ENCODE data around the gene WNT3A.

The WNT3A gene

DNA sequence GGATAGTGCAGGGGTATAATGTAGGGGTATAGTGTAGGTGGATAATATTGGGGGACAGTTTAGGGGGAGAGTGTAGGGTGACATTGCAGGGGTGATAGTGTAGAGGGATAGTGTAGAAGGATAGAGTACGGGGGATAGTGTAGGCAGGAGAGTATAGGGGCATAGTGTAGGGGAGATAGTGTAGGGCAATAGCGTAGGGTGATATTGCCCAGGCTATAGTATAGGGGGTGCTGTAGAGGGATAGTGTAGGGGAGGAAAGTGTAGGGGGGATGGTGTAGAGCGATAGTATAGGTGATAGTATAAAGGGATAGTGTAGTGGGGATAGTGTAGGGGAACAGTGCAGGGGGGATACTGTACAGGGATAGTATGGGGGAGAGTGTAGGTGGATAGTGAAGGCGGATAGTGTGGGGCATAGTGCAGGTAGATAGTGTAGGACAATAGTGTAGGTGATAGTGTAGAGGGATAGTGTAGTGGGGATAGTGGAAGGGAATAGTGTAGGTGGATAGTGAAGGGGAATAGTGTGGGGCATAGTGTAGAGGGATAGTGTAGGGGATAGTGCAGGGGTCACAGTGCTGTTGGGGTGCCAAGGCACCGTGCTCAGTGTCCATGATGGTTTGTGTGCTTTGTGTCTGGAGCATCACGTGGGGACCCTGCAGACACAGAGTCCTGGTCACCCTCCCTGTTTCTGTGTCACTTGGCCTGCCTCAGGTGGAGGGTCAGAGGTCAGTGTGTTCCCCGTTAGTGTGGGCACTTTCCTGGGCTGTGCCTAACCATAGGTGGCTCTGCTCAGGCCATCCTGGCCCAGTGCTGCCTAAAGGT lies 65.2 kb downstream of the WNT3A start:
- peaks cover 99% of the 10 kb centered on the region for H3K27me3 ChIP-seq (ENCODE audit: insufficient read depth, low read length)
- H3K4me1 ChIP-seq (ENCODE audit: insufficient read depth, low read length): no peaks in the 10 kb centered on the region

DNA sequence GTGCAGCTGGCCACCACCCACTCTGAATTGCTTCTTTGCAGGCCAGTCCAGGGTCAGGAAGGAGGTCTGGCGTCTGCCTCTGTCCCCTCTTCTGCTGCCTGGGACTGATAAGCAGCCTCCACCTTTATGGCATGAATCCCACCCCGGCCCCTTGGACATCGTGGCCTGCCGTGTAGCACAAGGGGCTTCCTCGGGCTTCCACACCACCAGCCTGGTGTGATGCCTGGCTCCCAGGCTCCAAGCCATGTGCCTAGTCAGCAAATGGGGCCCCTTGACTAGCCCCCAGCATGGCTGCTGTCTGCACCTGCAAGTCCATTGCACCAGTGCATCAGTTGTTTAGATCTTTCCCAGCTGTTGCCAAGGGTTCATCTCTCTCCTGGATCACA lies 65.9 kb downstream of the WNT3A start:
- Histone ChIP-seq H3K9me3 (ENCODE audit: insufficient read depth, low read depth, low read length) (no peaks in the 10 kb centered on the region), H3K4me1 (ENCODE audit: insufficient read depth, low read length) (no peaks in the 10 kb centered on the region), H3K27ac (ENCODE audit: low read depth, low read length) (no peak overlapping the region), H3K27me3 (ENCODE audit: insufficient read depth, low read length) (peaks cover 99% of the 10 kb centered on the region), H3K4me3 (ENCODE audit: low read length) (no peak overlapping the region), H3K9ac (ENCODE audit: low read depth, low read length) (no peak overlapping the region), H3K36me3 (ENCODE audit: insufficient read depth, low read length) (no peaks in the 10 kb centered on the region)
- WGBS: 84% methylated on average over 5 of the region's 5 CpGs

More for the DNA sequence above, 65.2 kb downstream of the WNT3A start:
- Histone ChIP-seq H3K36me3 (ENCODE audit: insufficient read depth, low read length) (no peaks in the 10 kb centered on the region), H3K4me3 (ENCODE audit: low read length) (no peak overlapping the region), H3K9me3 (ENCODE audit: insufficient read depth, low read depth, low read length) (no peaks in the 10 kb centered on the region), H3K27ac (ENCODE audit: low read depth, low read length) (no peak overlapping the region), H3K9ac (ENCODE audit: low read depth, low read length) (no peak overlapping the region)
- WGBS: 76% methylated on average over 7 of the region's 7 CpGs

DNA sequence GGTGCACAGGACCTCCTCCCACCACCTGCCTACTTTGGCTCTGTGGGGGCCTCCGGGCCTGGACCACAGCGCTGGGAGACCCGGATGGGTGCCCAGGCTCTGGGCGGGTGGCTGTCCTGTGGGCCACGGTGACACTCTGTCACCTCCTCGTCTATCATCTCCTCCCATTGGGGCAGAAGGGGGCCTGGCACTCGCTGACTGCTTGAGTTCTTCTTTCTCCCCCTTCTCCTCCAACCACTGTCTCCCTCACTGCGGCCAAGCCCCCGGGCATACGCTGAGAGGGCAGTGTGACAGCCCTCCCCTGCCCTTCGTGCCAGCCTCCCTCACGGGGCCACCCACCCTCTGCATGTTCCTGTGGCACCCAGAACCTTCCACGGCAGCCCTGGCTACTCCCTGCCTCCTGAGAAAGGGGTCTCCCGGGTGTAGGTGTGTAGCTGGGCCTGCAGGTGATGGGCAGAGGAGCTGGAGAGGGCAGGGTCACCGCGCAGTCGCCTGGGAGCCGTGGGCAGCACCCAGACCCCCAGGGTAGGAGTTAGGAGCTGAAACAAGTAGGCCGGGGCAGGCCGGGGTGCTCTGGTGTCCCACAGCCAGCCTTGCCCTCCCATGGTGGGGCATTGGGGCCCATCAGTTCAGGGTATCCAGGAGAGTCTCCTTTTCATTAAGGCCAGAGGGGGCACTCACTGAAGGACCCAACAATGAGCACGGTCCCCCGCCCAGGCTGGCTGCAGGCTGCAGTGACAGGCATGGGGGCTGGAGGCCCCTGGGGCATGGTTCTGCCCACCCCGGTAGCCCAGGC lies 66.5 kb downstream of the WNT3A start:
- 85% methylated on average over 23 of the region's 23 CpGs for WGBS
- peaks cover 98% of the 10 kb centered on the region for H3K27me3 ChIP-seq (ENCODE audit: insufficient read depth, low read length)
- H3K9ac ChIP-seq (ENCODE audit: low read depth, low read length): no peak overlapping the region

DNA sequence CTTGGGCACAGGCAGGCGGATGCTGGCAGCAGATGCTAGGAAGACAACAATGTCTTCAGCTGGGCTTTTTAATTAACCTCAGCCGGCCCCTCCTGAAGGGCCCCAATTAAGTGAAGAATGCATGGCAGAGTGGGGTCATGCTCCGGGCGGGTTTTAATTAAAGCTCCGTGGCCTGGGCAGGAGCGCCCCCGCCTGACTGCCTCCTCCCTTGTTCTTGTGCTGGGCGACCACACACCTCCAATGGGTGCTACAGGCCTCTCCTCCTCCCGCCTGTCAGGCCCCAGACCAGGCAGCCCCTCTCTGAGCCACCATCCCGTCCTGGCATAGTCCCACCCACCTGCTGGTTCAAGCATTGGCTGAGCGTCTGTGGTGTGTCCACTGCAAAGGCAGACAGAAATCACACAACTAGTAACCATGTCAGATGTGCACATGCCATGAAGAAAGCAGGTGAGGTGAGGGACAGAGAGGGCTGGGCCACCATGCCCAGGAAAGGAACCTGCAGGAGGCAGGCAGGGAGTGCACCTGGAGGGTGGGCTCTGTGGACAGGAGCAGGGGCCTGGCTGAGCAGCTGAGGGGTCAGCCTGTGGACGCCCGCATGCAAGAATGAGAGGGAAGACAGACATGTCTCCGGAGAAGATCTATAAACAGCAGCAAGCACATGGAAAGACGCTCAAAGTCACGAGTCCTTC lies 67.2 kb downstream of the WNT3A start:
- H3K36me3 ChIP-seq (ENCODE audit: insufficient read depth, low read length): no peaks in the 10 kb centered on the region
- WGBS: 41% methylated on average over 16 of the region's 16 CpGs

More for the DNA sequence above, 66.5 kb downstream of the WNT3A start:
- Histone ChIP-seq H3K4me3 (ENCODE audit: low read length) (no peak overlapping the region), H3K9me3 (ENCODE audit: insufficient read depth, low read depth, low read length) (no peaks in the 10 kb centered on the region), H3K4me1 (ENCODE audit: insufficient read depth, low read length) (no peaks in the 10 kb centered on the region), H3K36me3 (ENCODE audit: insufficient read depth, low read length) (no peaks in the 10 kb centered on the region), H3K27ac (ENCODE audit: low read depth, low read length) (no peak overlapping the region)

DNA sequence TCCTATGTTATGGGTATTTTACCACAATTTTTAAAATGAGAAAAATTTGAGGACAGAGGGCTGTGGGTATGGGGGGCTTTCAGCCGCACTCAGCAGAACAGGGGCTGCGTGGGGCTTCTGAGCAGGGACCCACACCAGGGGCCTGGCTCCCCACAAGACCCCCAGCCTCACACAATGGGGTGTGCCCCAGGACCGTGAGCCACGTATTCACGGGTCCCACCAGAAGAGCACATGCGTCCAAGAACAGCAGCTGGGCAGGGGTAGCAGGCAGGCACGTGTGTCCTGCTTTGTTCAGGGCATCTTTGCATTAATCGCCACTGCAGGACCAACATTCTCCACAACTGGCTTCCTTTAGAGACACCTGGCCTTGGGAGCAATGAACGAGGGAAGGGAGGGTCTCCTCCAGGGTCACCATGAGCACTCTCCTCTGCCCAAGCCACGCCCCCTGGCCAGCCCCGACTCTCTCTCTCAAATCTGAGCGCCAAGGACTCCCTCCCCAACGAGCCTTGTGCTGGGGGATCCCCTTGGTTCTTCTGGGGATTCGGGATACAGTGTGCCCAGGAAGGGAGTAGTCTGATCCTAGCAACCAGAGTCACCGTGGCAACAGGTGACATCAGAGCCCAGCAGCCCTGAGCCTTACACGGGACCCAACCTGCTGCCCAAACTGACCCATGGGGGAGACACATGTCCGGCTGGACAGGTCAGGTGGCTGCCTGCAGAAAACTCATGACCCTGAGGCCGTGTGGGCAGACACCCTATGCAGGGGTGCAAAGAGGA lies 68.3 kb downstream of the WNT3A start:
- H3K9ac ChIP-seq (ENCODE audit: low read depth, low read length): no peak overlapping the region
- no peak overlapping the region for H3K4me3 ChIP-seq (ENCODE audit: low read length)
- no peaks in the 10 kb centered on the region for H3K9me3 ChIP-seq (ENCODE audit: insufficient read depth, low read depth, low read length)
- peaks cover 88% of the 10 kb centered on the region for H3K27me3 ChIP-seq (ENCODE audit: insufficient read depth, low read length)
- H3K27ac ChIP-seq (ENCODE audit: low read depth, low read length): no peak overlapping the region
- no peaks in the 10 kb centered on the region; the same call in 1 of the 2 replicates for H3K4me1 ChIP-seq (ENCODE audit: insufficient read depth, low read length)
- 71% methylated on average over 18 of the region's 18 CpGs for WGBS
- no peaks in the 10 kb centered on the region for H3K36me3 ChIP-seq (ENCODE audit: insufficient read depth, low read length)

More for the DNA sequence above, 67.2 kb downstream of the WNT3A start:
- Histone ChIP-seq H3K4me3 (ENCODE audit: low read length) (no peak overlapping the region), H3K4me1 (ENCODE audit: insufficient read depth, low read length) (no peaks in the 10 kb centered on the region; the same call in 1 of the 2 replicates), H3K9me3 (ENCODE audit: insufficient read depth, low read depth, low read length) (no peaks in the 10 kb centered on the region), H3K27ac (ENCODE audit: low read depth, low read length) (no peak overlapping the region), H3K27me3 (ENCODE audit: insufficient read depth, low read length) (peaks cover 98% of the 10 kb centered on the region), H3K9ac (ENCODE audit: low read depth, low read length) (no peak overlapping the region)

DNA sequence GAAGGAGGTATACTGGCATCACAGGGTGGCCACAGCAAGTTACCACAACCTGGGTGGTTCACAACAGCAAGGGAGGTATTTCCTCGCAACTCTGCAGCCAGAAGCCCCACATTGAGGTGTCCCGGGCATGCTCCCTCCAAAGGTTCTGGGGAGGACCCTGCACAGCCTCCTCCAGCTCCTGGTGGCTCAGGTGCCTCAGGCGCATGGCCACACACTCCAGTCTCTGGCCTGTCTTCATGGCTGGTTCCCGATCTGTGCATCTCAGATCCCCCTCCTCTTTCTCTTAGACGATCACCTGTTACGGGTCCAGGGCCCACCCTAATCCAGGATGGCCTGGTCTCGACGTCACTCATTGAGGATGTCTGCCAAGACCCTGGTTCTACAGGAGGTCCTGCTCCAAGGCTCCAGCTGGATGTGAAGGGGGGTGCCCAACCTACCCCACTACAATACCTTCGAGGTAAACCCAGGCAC lies 69.0 kb downstream of the WNT3A start:
- H3K36me3 ChIP-seq (ENCODE audit: insufficient read depth, low read length): no peaks in the 10 kb centered on the region
- no peak overlapping the region for H3K9ac ChIP-seq (ENCODE audit: low read depth, low read length)
- no peaks in the 10 kb centered on the region; the same call in 1 of the 2 replicates for H3K4me1 ChIP-seq (ENCODE audit: insufficient read depth, low read length)
- WGBS: 88% methylated on average over 9 of the region's 9 CpGs
- H3K27me3 ChIP-seq (ENCODE audit: insufficient read depth, low read length): peaks cover 81% of the 10 kb centered on the region
- H3K27ac ChIP-seq (ENCODE audit: low read depth, low read length): no peak overlapping the region
- no peak overlapping the region for H3K4me3 ChIP-seq (ENCODE audit: low read length)
- H3K9me3 ChIP-seq (ENCODE audit: insufficient read depth, low read depth, low read length): no peaks in the 10 kb centered on the region

DNA sequence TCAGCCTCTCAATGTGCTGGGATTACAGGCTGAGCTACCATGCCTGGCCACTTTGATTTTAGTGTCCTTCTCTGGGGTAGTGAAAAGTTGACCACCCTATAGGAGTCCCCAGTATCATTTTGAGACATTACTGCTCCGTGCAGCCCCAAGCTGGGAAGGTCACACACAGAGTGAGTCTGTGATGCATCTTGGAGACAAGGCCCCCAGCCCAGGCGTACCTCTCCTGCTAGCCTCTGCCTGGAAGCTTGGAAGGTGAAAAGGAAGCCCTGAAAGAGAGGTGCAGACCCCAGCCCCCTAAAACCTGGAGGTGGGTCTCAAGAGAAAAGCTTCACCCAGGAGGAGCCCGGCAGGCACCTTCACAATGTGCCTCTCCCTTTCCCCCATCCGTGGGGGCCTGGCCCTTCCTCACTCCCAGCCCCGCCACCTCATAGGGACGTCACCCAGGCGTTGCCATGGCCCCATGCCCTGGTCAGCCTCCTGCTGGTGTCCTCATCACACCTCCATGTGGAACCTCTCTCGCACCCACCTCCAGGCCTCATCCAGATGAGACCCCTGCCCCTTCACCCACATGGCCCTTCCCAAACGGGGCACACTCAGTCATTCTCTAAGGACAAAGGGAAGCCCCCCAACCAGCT lies 70.1 kb downstream of the WNT3A start:
- Histone ChIP-seq H3K4me1 (ENCODE audit: insufficient read depth, low read length) (no peaks in the 10 kb centered on the region; the same call in 1 of the 2 replicates), H3K27me3 (ENCODE audit: insufficient read depth, low read length) (peaks cover 70% of the 10 kb centered on the region), H3K4me3 (ENCODE audit: low read length) (no peak overlapping the region), H3K27ac (ENCODE audit: low read depth, low read length) (no peak overlapping the region), H3K9ac (ENCODE audit: low read depth, low read length) (no peak overlapping the region), H3K9me3 (ENCODE audit: insufficient read depth, low read depth, low read length) (no peaks in the 10 kb centered on the region), H3K36me3 (ENCODE audit: insufficient read depth, low read length) (no peaks in the 10 kb centered on the region)
- WGBS: 76% methylated on average over 9 of the region's 9 CpGs

DNA sequence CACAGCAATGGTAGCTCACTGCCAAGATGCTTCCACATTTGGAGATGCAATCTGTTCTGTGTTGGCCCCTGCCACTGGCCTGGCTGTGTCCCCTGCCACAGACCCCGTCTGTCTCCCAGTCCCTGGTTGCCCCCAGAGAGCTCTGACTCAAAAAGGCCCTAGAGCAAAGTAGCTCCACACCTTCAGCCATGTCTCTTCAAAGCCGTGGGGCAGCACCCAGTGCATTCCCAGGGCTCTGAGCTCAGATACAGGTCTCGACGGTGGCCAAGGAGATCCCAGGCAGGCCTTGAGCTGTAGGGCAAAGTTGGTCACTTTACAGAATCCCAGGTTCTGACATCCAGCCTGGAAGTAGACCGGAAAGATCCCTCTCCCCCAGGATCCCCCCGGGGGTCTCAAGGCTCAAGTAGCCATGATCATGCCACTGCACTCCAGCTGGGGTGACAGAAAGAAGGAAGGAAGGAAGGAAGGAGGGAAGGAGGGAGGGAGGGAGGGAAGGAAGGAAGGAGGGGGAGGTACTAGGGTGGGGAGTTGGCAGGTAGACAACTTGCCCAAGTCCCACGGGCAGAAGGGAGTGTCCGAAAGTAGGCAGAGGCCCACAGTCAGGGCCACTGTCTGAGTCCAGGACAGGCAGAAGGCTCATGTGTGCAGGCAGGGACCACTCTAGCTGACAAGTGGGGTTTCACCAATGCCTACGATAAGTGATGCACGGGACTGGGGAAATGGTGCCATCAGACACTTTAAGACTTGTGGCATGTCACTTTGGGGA lies 71.0 kb downstream of the WNT3A start:
- Histone ChIP-seq H3K27ac (ENCODE audit: low read depth, low read length) (no peak overlapping the region), H3K27me3 (ENCODE audit: insufficient read depth, low read length) (peaks cover 62% of the 10 kb centered on the region), H3K9me3 (ENCODE audit: insufficient read depth, low read depth, low read length) (no peaks in the 10 kb centered on the region), H3K9ac (ENCODE audit: low read depth, low read length) (no peak overlapping the region), H3K4me3 (ENCODE audit: low read length) (no peak overlapping the region), H3K4me1 (ENCODE audit: insufficient read depth, low read length) (no peaks in the 10 kb centered on the region; the same call in 1 of the 2 replicates), H3K36me3 (ENCODE audit: insufficient read depth, low read length) (no peaks in the 10 kb centered on the region)
- 85% methylated on average over 10 of the region's 10 CpGs for WGBS

DNA sequence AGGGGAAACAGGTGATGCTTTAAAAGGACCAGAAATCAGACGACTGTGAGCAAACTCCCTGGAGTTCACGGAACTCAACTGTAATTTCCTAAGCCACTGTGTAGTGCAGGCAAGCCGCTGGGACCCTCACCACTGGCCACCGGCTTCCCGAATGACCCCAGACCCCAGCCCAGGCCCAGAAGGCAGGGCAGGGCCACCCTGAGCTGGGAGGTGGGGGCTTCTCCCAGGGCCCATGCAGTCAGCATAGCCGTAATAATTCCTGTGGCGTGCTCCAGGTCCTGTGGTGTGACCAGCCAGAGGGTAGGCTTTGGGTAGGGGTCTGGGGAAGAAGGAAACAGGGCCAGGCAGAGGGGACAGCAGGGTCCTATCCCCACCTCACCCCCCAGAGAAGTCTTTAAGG lies 72.2 kb downstream of the WNT3A start:
- 86% methylated on average over 7 of the region's 7 CpGs for WGBS

More for the DNA sequence above, 72.2 kb downstream of the WNT3A start:
- peaks cover 49% of the 10 kb centered on the region for H3K27me3 ChIP-seq (ENCODE audit: insufficient read depth, low read length)
- H3K27ac ChIP-seq (ENCODE audit: low read depth, low read length): no peak overlapping the region
- peaks cover 2% of the 10 kb centered on the region for H3K4me1 ChIP-seq (ENCODE audit: insufficient read depth, low read length)
- H3K9me3 ChIP-seq (ENCODE audit: insufficient read depth, low read depth, low read length): no peaks in the 10 kb centered on the region
- no peak overlapping the region for H3K9ac ChIP-seq (ENCODE audit: low read depth, low read length)
- no peak overlapping the region for H3K4me3 ChIP-seq (ENCODE audit: low read length)
- H3K36me3 ChIP-seq (ENCODE audit: insufficient read depth, low read length): no peaks in the 10 kb centered on the region

Measured in HUES64 (cell line).